Measurements from ENCODE around the gene CDH4. TPM values are rescaled to one million over a fixed set of nuclear protein-coding genes. Genes with fewer than 3 reads are reported as not detected.

The CDH4 gene
- total RNA-seq, 1 experiment from 2014 or later: not detected

DNA sequence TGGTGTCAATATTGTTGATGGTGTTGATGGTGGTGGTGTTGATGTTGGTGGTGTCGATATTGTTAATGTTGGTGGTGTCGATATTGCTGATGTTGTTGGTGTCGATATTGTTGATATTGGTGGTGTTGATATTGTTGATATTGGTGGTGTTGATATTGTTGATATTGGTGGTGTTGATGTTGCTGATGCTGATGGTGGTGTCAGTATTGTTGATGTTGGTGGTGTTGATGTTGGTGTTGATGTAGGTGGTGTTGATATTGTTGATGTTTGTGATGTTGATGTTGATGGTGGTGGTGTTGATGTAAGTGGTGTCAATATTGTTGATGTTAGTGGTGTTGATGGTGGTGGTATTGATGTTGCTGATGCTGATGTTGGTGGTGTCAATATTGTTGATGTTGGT is 240.0 kb downstream of the CDH4 start:
- intact Hi-C loops (cut with micrococcal nuclease; ENCODE audit: unreplicated experiment): no loop called here
- no peak overlapping the region for H3K27ac ChIP-seq

DNA sequence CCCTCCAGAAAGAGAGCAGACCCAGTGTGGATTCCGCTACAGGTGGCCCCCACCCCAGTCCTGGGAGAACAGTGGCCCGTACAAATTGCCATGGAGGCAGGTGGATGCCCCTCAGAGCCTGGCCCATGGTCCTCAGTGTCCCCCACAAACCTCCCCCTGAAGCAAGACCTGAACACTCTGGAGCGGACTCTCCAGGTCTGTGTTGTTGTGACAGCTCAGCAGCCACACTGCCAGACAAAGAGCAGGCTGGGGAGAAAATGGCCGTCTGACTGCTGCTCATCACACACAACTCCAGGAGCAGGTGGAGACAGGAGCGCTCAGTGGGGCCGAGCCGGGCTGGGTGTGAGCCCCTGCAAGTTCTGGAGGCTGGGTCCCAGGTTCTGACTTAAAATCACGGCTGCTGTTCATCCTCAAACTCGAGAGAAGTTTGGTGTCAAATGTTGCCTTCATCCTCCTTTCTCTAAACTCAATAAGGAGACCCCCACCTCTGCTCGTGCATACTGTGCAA is 241.8 kb downstream of the CDH4 start:
- POLR2A ChIA-PET (ENCODE audit: unreplicated experiment): no interaction called here
- no peak for DNase-seq
- no TSS peak for BruUV-seq (replicated peaks)
- no peaks in the 10 kb centered on the region for H3K36me3 ChIP-seq (ENCODE audit: low read depth)
- H3K27me3 ChIP-seq (ENCODE audit: insufficient read depth, low read depth): peaks cover 36% of the 10 kb centered on the region
- no peak for TF ChIP-seq EZH2 (IDR thresholded peaks at IDR 0.05; ENCODE audit: low read depth)
- TF ChIP-seq, protein P1, sequence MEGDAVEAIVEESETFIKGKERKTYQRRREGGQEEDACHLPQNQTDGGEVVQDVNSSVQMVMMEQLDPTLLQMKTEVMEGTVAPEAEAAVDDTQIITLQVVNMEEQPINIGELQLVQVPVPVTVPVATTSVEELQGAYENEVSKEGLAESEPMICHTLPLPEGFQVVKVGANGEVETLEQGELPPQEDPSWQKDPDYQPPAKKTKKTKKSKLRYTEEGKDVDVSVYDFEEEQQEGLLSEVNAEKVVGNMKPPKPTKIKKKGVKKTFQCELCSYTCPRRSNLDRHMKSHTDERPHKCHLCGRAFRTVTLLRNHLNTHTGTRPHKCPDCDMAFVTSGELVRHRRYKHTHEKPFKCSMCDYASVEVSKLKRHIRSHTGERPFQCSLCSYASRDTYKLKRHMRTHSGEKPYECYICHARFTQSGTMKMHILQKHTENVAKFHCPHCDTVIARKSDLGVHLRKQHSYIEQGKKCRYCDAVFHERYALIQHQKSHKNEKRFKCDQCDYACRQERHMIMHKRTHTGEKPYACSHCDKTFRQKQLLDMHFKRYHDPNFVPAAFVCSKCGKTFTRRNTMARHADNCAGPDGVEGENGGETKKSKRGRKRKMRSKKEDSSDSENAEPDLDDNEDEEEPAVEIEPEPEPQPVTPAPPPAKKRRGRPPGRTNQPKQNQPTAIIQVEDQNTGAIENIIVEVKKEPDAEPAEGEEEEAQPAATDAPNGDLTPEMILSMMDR (conservative IDR thresholded peaks at IDR 0.05): no peak
- intact Hi-C loops (cut with micrococcal nuclease; ENCODE audit: unreplicated experiment): no loop called here
- no peaks in the 10 kb centered on the region for H3K4me1 ChIP-seq (replicated peaks; ENCODE audit: insufficient read depth)
- no peak overlapping the region for H3K4me3 ChIP-seq
- no peak overlapping the region for H2AFZ ChIP-seq
- peaks cover 4% of the 10 kb centered on the region; the same call in 1 of the 2 replicates for H3K9me3 ChIP-seq (ENCODE audit: insufficient read depth, low read depth)
- H3F3A ChIP-seq (ENCODE audit: insufficient read depth, low read depth): no peaks in the 10 kb centered on the region
- H3K27ac ChIP-seq: no peak overlapping the region
- H3K4me2 ChIP-seq: no peak overlapping the region
- CTCF ChIA-PET: no interaction called here
- no peaks in the 10 kb centered on the region for H3K79me2 ChIP-seq (ENCODE audit: low read depth)
- no peaks in the 10 kb centered on the region for H3K9me2 ChIP-seq (ENCODE audit: insufficient read depth)
- no peaks in the 10 kb centered on the region for H4K20me1 ChIP-seq (ENCODE audit: insufficient read depth)

More for the DNA sequence above, 240.0 kb downstream of the CDH4 start:
- Histone ChIP-seq H3K9me3 (ENCODE audit: insufficient read depth, low read depth) (peaks cover 4% of the 10 kb centered on the region; the same call in 1 of the 2 replicates), H3K9me2 (ENCODE audit: insufficient read depth) (no peaks in the 10 kb centered on the region), H3F3A (ENCODE audit: insufficient read depth, low read depth) (no peaks in the 10 kb centered on the region), H3K4me2 (no peak overlapping the region), H3K4me1 (replicated peaks; ENCODE audit: insufficient read depth) (no peaks in the 10 kb centered on the region), H4K20me1 (ENCODE audit: insufficient read depth) (no peaks in the 10 kb centered on the region), H3K27me3 (ENCODE audit: insufficient read depth, low read depth) (peaks cover 34% of the 10 kb centered on the region), H2AFZ (no peak overlapping the region), H3K36me3 (ENCODE audit: low read depth) (no peaks in the 10 kb centered on the region), H3K4me3 (no peak overlapping the region), H3K79me2 (ENCODE audit: low read depth) (no peaks in the 10 kb centered on the region)
- ChIA-PET CTCF (no interaction called here), POLR2A (ENCODE audit: unreplicated experiment) (no interaction called here)
- BruUV-seq (replicated peaks): no TSS peak
- TF ChIP-seq, protein P1 (conservative IDR thresholded peaks at IDR 0.05): no peak
- TF ChIP-seq EZH2 (IDR thresholded peaks at IDR 0.05; ENCODE audit: low read depth): no peak
- DNase-seq: no peak

DNA sequence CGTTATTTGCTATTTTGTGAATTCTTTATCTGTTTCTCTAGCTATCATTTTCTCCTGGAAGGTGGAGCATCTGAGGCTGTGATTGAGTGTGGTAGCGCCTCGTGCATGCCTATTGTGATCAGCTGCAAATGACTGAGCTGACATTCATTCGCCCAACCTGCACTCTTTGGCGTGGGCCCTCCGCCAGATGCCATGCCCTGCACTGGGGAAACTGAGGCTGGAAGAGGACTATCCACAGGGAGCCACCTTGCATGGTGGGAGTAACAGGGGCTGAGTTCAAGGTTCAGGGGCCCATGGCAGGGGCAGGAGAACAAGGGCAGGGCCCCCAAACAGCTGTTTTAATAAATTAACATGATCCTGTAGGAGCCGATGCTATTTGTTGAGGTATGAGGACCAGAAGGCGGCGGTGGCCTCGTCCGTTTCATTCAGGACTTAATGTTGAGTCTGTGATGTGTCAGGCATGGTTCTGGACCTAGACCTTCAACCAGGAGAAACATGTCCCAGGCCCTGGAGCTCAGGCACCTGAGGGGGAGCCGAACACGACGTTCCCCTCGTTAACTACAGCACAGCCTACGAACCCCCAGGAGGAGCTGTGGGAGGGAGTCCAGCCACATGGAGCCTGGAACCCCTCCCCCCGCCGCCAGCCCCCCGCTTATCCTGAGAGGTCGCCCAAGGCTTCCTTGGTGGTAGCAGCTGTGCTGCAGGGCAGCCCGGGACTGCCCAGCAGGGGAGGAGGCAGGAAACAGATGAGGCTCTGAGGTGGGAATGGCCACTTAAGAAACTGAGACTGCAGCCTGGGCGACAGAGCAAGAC is 242.9 kb downstream of the CDH4 start:
- H3K79me2 ChIP-seq (ENCODE audit: low read depth): no peaks in the 10 kb centered on the region
- no peaks in the 10 kb centered on the region for H3F3A ChIP-seq (ENCODE audit: insufficient read depth, low read depth)
- no peak overlapping the region for H2AFZ ChIP-seq
- no peak overlapping the region for H3K4me3 ChIP-seq
- no peaks in the 10 kb centered on the region for H3K4me1 ChIP-seq (replicated peaks; ENCODE audit: insufficient read depth)
- peaks cover 4% of the 10 kb centered on the region; the same call in 1 of the 2 replicates for H3K9me3 ChIP-seq (ENCODE audit: insufficient read depth, low read depth)
- H3K4me2 ChIP-seq: no peak overlapping the region
- ChIA-PET POLR2A (ENCODE audit: unreplicated experiment) (no interaction called here), CTCF (no interaction called here)
- intact Hi-C loops (cut with micrococcal nuclease; ENCODE audit: unreplicated experiment): no loop called here
- DNase-seq: no peak
- TF ChIP-seq, protein P1 (conservative IDR thresholded peaks at IDR 0.05): no peak
- no peak for TF ChIP-seq EZH2 (IDR thresholded peaks at IDR 0.05; ENCODE audit: low read depth)
- no peak overlapping the region for H3K27ac ChIP-seq
- no peaks in the 10 kb centered on the region for H3K9me2 ChIP-seq (ENCODE audit: insufficient read depth)
- BruUV-seq (replicated peaks): no TSS peak
- no peaks in the 10 kb centered on the region for H3K36me3 ChIP-seq (ENCODE audit: low read depth)
- no peaks in the 10 kb centered on the region for H4K20me1 ChIP-seq (ENCODE audit: insufficient read depth)
- H3K27me3 ChIP-seq (ENCODE audit: insufficient read depth, low read depth): peaks cover 47% of the 10 kb centered on the region
